GM23338 (cell line): ENCODE results near the gene RBM43. TPM values are rescaled to one million over a fixed set of nuclear protein-coding genes. Genes with fewer than 3 reads are reported as not detected.

Experiments used
- ATAC-seq: fragments of 200-7000 bp; cut with Tn5 transposase; 3 replicates; pipeline ENCODE4 v1.9.1; 2020
- DNase-seq: peaks from one replicate; pipeline ENCODE4 v3.0.0-alpha.2; 2015; ENCODE audit warnings: low spot score
- H2AFZ ChIP-seq: fragments of 200-600 bp; sonication (generic); 2 replicates; pipeline ENCODE4 v1.8.0; 2016; ENCODE audit warnings: antibody characterized with exemption, mild to moderate bottlenecking, moderate library complexity
- H3F3A ChIP-seq: fragments of 200-600 bp; sonication (generic); replicated peaks from 2 replicates; pipeline ENCODE4 v1.8.0; 2017; ENCODE audit warnings: antibody characterized with exemption, mixed run types, low read depth
- H3K27ac ChIP-seq: fragments of 200-600 bp; sonication (generic); 2 replicates; pipeline ENCODE4 v1.6.1; 2016; ENCODE audit warnings: low read depth
- H3K27me3 ChIP-seq: fragments of 200-600 bp; sonication (generic); 2 replicates; pipeline ENCODE4 v1.8.0; 2016; ENCODE audit warnings: mild to moderate bottlenecking, mixed run types, moderate library complexity; ENCODE audit not compliant: insufficient read depth
- H3K36me3 ChIP-seq: fragments of 200-600 bp; sonication (generic); 2 replicates; pipeline ENCODE4 v1.8.0; 2016; ENCODE audit warnings: mild to moderate bottlenecking; ENCODE audit not compliant: insufficient read depth
- H3K4me1 ChIP-seq: fragments of 200-600 bp; sonication (generic); 2 replicates; pipeline ENCODE4 v1.8.0; 2016; ENCODE audit warnings: mild to moderate bottlenecking, moderate library complexity; ENCODE audit not compliant: insufficient read depth
- H3K4me2 ChIP-seq: fragments of 200-600 bp; sonication (generic); 2 replicates; pipeline ENCODE4 v1.7.1; 2017; ENCODE audit warnings: mixed run types
- H3K4me3 ChIP-seq: fragments of 200-600 bp; sonication (generic); 2 replicates; pipeline ENCODE4 v1.6.1; 2016; ENCODE audit warnings: mixed run types
- H3K79me2 ChIP-seq: fragments of 200-600 bp; sonication (generic); replicated peaks from 2 replicates; pipeline ENCODE4 v1.8.0; 2017; ENCODE audit warnings: mild to moderate bottlenecking; ENCODE audit not compliant: insufficient read depth
- H3K9me2 ChIP-seq: fragments of 200-600 bp; sonication (generic); 2 replicates; pipeline ENCODE4 v1.8.0; 2017; ENCODE audit not compliant: insufficient read depth
- H4K20me1 ChIP-seq: fragments of 200-600 bp; sonication (generic); replicated peaks from 2 replicates; pipeline ENCODE4 v1.8.0; 2017; ENCODE audit warnings: mild to moderate bottlenecking; ENCODE audit not compliant: insufficient read depth
- H3K27ac Mint-ChIP-seq: 2 replicates; pipeline ENCODE4 v1.8.0; 2020; ENCODE audit warnings: inconsistent platforms, mild to moderate bottlenecking, moderate library complexity, mixed read lengths
- H3K27me3 Mint-ChIP-seq: 3 replicates; pipeline ENCODE4 v1.8.0; 2022; ENCODE audit warnings: low read depth, mild to moderate bottlenecking, moderate library complexity, mixed read lengths, inconsistent platforms; ENCODE audit not compliant: insufficient read depth, poor library complexity
- H3K36me3 Mint-ChIP-seq: 3 replicates; pipeline ENCODE4 v1.8.0; 2021; ENCODE audit warnings: low read depth, mild to moderate bottlenecking, inconsistent platforms, moderate library complexity, mixed read lengths
- H3K4me1 Mint-ChIP-seq: 3 replicates; pipeline ENCODE4 v1.8.0; 2020; ENCODE audit warnings: mild to moderate bottlenecking, inconsistent platforms, mixed read lengths
- H3K4me3 Mint-ChIP-seq: 3 replicates; pipeline ENCODE4 v1.8.0; 2021; ENCODE audit warnings: moderate library complexity, mild to moderate bottlenecking, inconsistent platforms, mixed read lengths
- H3K9me3 Mint-ChIP-seq: 3 replicates; pipeline ENCODE4 v1.8.0; 2020; ENCODE audit warnings: moderate library complexity, mild to moderate bottlenecking, inconsistent platforms, mixed read lengths
- CREB1 ChIP-seq: fragments of 250-450 bp; sonication (Bioruptor Pico); IDR thresholded peaks from 2 replicates; pipeline ENCODE4 v1.5.0; 2020; ENCODE audit warnings: low read depth, mild to moderate bottlenecking, moderate library complexity
- CTCF ChIP-seq, 2 experiments: fragments of 200-600 bp in 1 of 2; sonication (generic) in 1 of 2; conservative IDR thresholded peaks; 2 replicates each; pipeline versions ENCODE4 v1.5.1 to v1.6.1; 2016 to 2017; ENCODE audit warnings: antibody characterized with exemption in 2 of 2, low read depth in 2 of 2, mild to moderate bottlenecking in 2 of 2, moderate library complexity in 1 of 2
- ETS1 ChIP-seq: IDR thresholded peaks from 2 replicates; pipeline ENCODE4 v1.6.1; 2016; ENCODE audit warnings: antibody characterized with exemption
- EZH2 ChIP-seq: fragments of 200-600 bp; sonication (generic); IDR thresholded peaks from one replicate; pipeline ENCODE4 v1.8.0; 2017; ENCODE audit warnings: antibody characterized with exemption, mild to moderate bottlenecking, low read depth; ENCODE audit not compliant: unreplicated experiment
- EZH2phosphoT487 ChIP-seq: fragments of 200-600 bp; sonication (generic); IDR thresholded peaks from one replicate; pipeline ENCODE4 v1.8.1; 2018; ENCODE audit warnings: antibody characterized with exemption; ENCODE audit not compliant: unreplicated experiment
- JUNB ChIP-seq: IDR thresholded peaks from one replicate; pipeline ENCODE4 v1.6.1; 2016; ENCODE audit warnings: antibody characterized with exemption; ENCODE audit not compliant: unreplicated experiment
- NANOG ChIP-seq: IDR thresholded peaks from 2 replicates; pipeline ENCODE4 v1.6.1; 2016; ENCODE audit warnings: antibody characterized with exemption, borderline replicate concordance
- POLR2AphosphoS5 ChIP-seq: IDR thresholded peaks from 2 replicates; pipeline ENCODE4 v1.6.1; 2016; ENCODE audit warnings: antibody characterized with exemption, low read depth
- REST ChIP-seq: IDR thresholded peaks from one replicate; pipeline ENCODE4 v1.6.1; 2018; ENCODE audit warnings: antibody characterized with exemption; ENCODE audit not compliant: unreplicated experiment
- STAT1 ChIP-seq: IDR thresholded peaks from one replicate; pipeline ENCODE4 v1.6.1; 2016; ENCODE audit warnings: antibody characterized with exemption; ENCODE audit not compliant: unreplicated experiment
- ZNF114 ChIP-seq: fragments of 250-450 bp; sonication (Bioruptor Pico); IDR thresholded peaks from 2 replicates; pipeline ENCODE4 v1.5.0; 2020; ENCODE audit warnings: mild to moderate bottlenecking, moderate library complexity
- ZNF331 ChIP-seq: fragments of 250-450 bp; sonication (Bioruptor Pico); IDR thresholded peaks from 2 replicates; pipeline ENCODE4 v1.5.0; 2020; ENCODE audit warnings: low read depth, mild to moderate bottlenecking, moderate library complexity
- ZNF462 ChIP-seq: fragments of 250-450 bp; sonication (Bioruptor Pico); IDR thresholded peaks from 2 replicates; pipeline ENCODE4 v1.5.0; 2020; ENCODE audit warnings: mild to moderate bottlenecking, moderate library complexity
- polyA plus RNA-seq: library from polyadenylated mRNA; unstranded; fragments of >200 nt; fragmentation: Nextera tagmentation; extraction: Ambion mirVana; gene quantifications from 2 replicates; pipeline ENCODE4 v1.2.1, GENCODE V29; 2016
- total RNA-seq: library from RNA; depleted of rRNA; stranded (reverse); fragments of >200 nt; shearing (Covaris generic); gene quantifications from 2 replicates; pipeline ENCODE4 v1.2.3, GENCODE V29; 2014

RBM43 gene
- total and polyA plus RNA-seq, 2 experiments from 2014 or later, result 3.3 to 3.4 TPM

GRCh38 chr2:151268085-151268484 is 6.4 kb upstream of the RBM43 start:
- DNase-seq (no peak), ATAC-seq (no peak)
- no peak overlapping the region for H3K4me2 ChIP-seq
- Mint-ChIP-seq H3K9me3 (no peaks in the 10 kb centered on the region; the same call in 2 of the 3 replicates), H3K4me3 (no peak overlapping the region), H3K27me3 (peaks cover 4% of the 10 kb centered on the region), H3K27ac (no peak overlapping the region), H3K4me1 (peaks cover 9% of the 10 kb centered on the region; the same call in 2 of the 3 replicates), H3K36me3 (no peaks in the 10 kb centered on the region)
- no peak overlapping the region for H3K4me3 ChIP-seq
- peaks cover 4% of the 10 kb centered on the region for H3K4me1 ChIP-seq
- peaks cover 5% of the 10 kb centered on the region; the same call in 1 of the 2 replicates for H3K9me2 ChIP-seq
- H2AFZ ChIP-seq, result no peak overlapping the region
- TF ChIP-seq ZNF331 (CRISPR knock-in tag) (no peak), REST (no peak), NANOG (no peak), EZH2 (no peak), ZNF114 (CRISPR knock-in tag) (no peak), ETS1 (no peak), POLR2AphosphoS5 (no peak), CTCF (conservative IDR thresholded peaks at IDR 0.05; ENCODE audit: low read depth in 2 of 2) (no peak), ZNF462 (CRISPR knock-in tag) (no peak), CREB1 (CRISPR knock-in tag) (no peak), JUNB (no peak), EZH2phosphoT487 (no peak), STAT1 (no peak)
- H3K27me3 ChIP-seq, result no peaks in the 10 kb centered on the region
- H4K20me1 ChIP-seq, result no peaks in the 10 kb centered on the region
- no peaks in the 10 kb centered on the region for H3K36me3 ChIP-seq
- no peaks in the 10 kb centered on the region for H3K79me2 ChIP-seq
- no peaks in the 10 kb centered on the region; the same call in 1 of the 2 replicates for H3F3A ChIP-seq
- H3K27ac ChIP-seq, result no peak overlapping the region
